ENCODE measurements around the gene OAF.

The OAF gene

GRCh38 chr11:120183701-120184141 lies 27.1 kb upstream of the OAF start:
- no peak for DNase-seq (ENCODE audit: low read depth, low spot score)

- DNase-seq (ENCODE audit: low read depth, low spot score): no peak
These were observed 26.4 kb upstream of the OAF start for GRCh38 chr11:120184371-120184945.

- DNase-seq (ENCODE audit: low read depth, low spot score): no peak
These were observed 25.7 kb upstream of the OAF start for GRCh38 chr11:120184946-120185705.

- DNase-seq (ENCODE audit: low read depth, low spot score): no peak
These were observed 25.0 kb upstream of the OAF start for GRCh38 chr11:120185706-120186455.

GRCh38 chr11:120186456-120186773 lies 24.4 kb upstream of the OAF start:
- DNase-seq (ENCODE audit: low read depth, low spot score): no peak

- no peak for DNase-seq (ENCODE audit: low read depth, low spot score)
These were observed 23.8 kb upstream of the OAF start for GRCh38 chr11:120186774-120187591.

- DNase-seq (ENCODE audit: low read depth, low spot score): no peak
These were observed 22.5 kb upstream of the OAF start for GRCh38 chr11:120188371-120188770.

GRCh38 chr11:120188811-120189455 lies 21.9 kb upstream of the OAF start:
- no peak for DNase-seq (ENCODE audit: low read depth, low spot score)

GRCh38 chr11:120191058-120191457 lies 19.8 kb upstream of the OAF start:
- no peak for DNase-seq (ENCODE audit: low read depth, low spot score)

- DNase-seq (ENCODE audit: low read depth, low spot score): no peak
These were observed 17.8 kb upstream of the OAF start for GRCh38 chr11:120192831-120193625.

GRCh38 chr11:120194166-120194565 lies 16.7 kb upstream of the OAF start:
- no peak for DNase-seq (ENCODE audit: low read depth, low spot score)

GRCh38 chr11:120195601-120196320 lies 15.1 kb upstream of the OAF start:
- DNase-seq (ENCODE audit: low read depth, low spot score): no peak

- no peak for DNase-seq (ENCODE audit: low read depth, low spot score)
These were observed 14.0 kb upstream of the OAF start for GRCh38 chr11:120196826-120197225.

GRCh38 chr11:120197251-120197891 lies 13.5 kb upstream of the OAF start:
- peak; percentile 57 for DNase-seq (ENCODE audit: low read depth, low spot score)

GRCh38 chr11:120197977-120198376 lies 12.9 kb upstream of the OAF start:
- no peak for DNase-seq (ENCODE audit: low read depth, low spot score)

GRCh38 chr11:120198403-120198786 lies 12.4 kb upstream of the OAF start:
- DNase-seq (ENCODE audit: low read depth, low spot score): no peak

GRCh38 chr11:120198787-120199469 lies 11.9 kb upstream of the OAF start:
- no peak for DNase-seq (ENCODE audit: low read depth, low spot score)

GRCh38 chr11:120199613-120200012 lies 11.2 kb upstream of the OAF start:
- no peak for DNase-seq (ENCODE audit: low read depth, low spot score)

- no peak for DNase-seq (ENCODE audit: low read depth, low spot score)
These were observed 10.2 kb upstream of the OAF start for GRCh38 chr11:120200677-120201076.
